ENCODE measurements around the gene SLC7A9. TPM values are rescaled to one million over a fixed set of nuclear protein-coding genes. Genes with fewer than 3 reads are reported as not detected.

Gene SLC7A9
- total RNA-seq, 6 donors from 2014 or later, result 0.26 to 1.2 (median 0.44) TPM; not detected in 2

GRCh38 chr19:32781280-32781679 lies 88.3 kb downstream of the SLC7A9 start:
- ATAC-seq (ENCODE audit: low FRiP score in 2 of 2), result no peak
- no peak for TF ChIP-seq EP300 (IDR thresholded peaks at IDR 0.05)
- no peak for TF ChIP-seq POLR2AphosphoS5 (IDR thresholded peaks at IDR 0.05)
- TF ChIP-seq, protein P1, sequence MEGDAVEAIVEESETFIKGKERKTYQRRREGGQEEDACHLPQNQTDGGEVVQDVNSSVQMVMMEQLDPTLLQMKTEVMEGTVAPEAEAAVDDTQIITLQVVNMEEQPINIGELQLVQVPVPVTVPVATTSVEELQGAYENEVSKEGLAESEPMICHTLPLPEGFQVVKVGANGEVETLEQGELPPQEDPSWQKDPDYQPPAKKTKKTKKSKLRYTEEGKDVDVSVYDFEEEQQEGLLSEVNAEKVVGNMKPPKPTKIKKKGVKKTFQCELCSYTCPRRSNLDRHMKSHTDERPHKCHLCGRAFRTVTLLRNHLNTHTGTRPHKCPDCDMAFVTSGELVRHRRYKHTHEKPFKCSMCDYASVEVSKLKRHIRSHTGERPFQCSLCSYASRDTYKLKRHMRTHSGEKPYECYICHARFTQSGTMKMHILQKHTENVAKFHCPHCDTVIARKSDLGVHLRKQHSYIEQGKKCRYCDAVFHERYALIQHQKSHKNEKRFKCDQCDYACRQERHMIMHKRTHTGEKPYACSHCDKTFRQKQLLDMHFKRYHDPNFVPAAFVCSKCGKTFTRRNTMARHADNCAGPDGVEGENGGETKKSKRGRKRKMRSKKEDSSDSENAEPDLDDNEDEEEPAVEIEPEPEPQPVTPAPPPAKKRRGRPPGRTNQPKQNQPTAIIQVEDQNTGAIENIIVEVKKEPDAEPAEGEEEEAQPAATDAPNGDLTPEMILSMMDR (IDR thresholded peaks at IDR 0.05), result no peak
- TF ChIP-seq POLR2A (IDR thresholded peaks at IDR 0.05), result no peak
- H3K4me1 ChIP-seq, result no peaks in the 10 kb centered on the region
- WGBS, 2 donors, result 92 to 94% methylated on average over 2 of the region's 2 CpGs
- no peak for DNase-seq
- H3K4me3 ChIP-seq, result no peak overlapping the region
- no peaks in the 10 kb centered on the region for H3K27me3 ChIP-seq
- peaks cover 0 to 8% (median 0%) of the 10 kb centered on the region in 4 donors for H3K9me3 ChIP-seq
- no peak overlapping the region for H3K27ac ChIP-seq
- no peaks in the 10 kb centered on the region for H3K36me3 ChIP-seq

Small RNA genes within 50 kb of the gene (small RNA-seq; reads per million reads assigned to genes)
- gene RN7SKP22, result 0 reads per million in 4 donors

Other genes with a start within 250 kb of the SLC7A9 start
- gene ANKRD27, start 194.6 kb downstream of the SLC7A9 start, total RNA-seq, result 10 to 100 TPM; 31.3 to 46.1 (median 35.3) TPM
- gene RGS9BP, start 193.9 kb downstream of the SLC7A9 start, total RNA-seq, result 1 to 10 TPM; 2.2 to 9.4 (median 6.0) TPM
- 10 to 100 TPM in 5 of 6 donors, 1 to 10 TPM in 1; 9.4 to 21.6 (median 15.3) TPM for gene NUDT19, start 177.9 kb downstream of the SLC7A9 start, total RNA-seq
- 1 to 10 TPM in 1 of 6 donors, under 1 TPM in 3, not detected in 2; 0.15 to 4.0 (median 0.38) TPM for gene TDRD12, start 150.0 kb downstream of the SLC7A9 start, total RNA-seq
- 10 to 100 TPM; 10.1 to 16.0 (median 14.1) TPM for gene CEP89, start 102.2 kb upstream of the SLC7A9 start, total RNA-seq
- gene FAAP24, start 102.5 kb upstream of the SLC7A9 start, total RNA-seq, result 1 to 10 TPM in 5 of 6 donors, not detected in 1; 1.4 to 7.3 (median 2.0) TPM
- gene RHPN2, start 195.1 kb upstream of the SLC7A9 start, total RNA-seq, result 10 to 100 TPM in 4 of 6 donors, 1 to 10 TPM in 2; 5.6 to 33.5 (median 13.1) TPM
- 10 to 100 TPM in 1 of 6 donors, 1 to 10 TPM in 5; 4.7 to 11.5 (median 6.8) TPM for gene GPATCH1, start 211.4 kb upstream of the SLC7A9 start, total RNA-seq